ENCODE measurements around the gene CSKMT. TPM values are rescaled to one million over a fixed set of nuclear protein-coding genes. Genes with fewer than 3 reads are reported as not detected.
A peak's percentile ranks its signal among the peaks of the same experiment; 100 is the strongest.

Gene CSKMT
- total RNA-seq, 1 donor from 2014 or later: 4.7 TPM

DNA sequence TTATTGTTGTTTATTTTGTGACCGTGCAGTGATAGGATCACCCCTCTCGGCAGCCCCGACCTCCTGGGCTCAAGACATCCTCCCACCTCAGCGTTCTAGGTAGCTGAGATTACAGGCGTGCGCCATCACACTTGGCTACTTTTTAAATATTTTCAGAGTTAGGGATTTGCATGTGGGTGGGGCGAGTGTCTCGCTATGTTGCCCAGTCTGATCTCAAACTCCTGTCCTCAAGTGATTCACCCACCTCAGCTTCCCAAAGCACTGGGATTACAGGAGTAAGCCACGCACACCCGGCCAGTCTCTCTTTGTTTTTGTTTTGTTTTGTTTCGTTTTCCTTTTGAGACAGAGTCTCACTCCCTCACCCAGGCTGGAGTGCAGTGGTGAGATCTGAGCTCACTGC, 10.8 kb upstream of the CSKMT start:
- peaks cover 11 to 18% (median 12%) of the 10 kb centered on the region in 3 donors for H3K4me1 ChIP-seq (ENCODE audit: control insufficient read depth in 3 of 3, insufficient read depth in 3 of 3, low read length in 3 of 3)
- no peak overlapping the region for H3K9ac ChIP-seq (ENCODE audit: low read depth in 1 of 3, low read length in 3 of 3)
- H3K27me3 ChIP-seq (ENCODE audit: control insufficient read depth in 3 of 3, insufficient read depth in 3 of 3, low read length in 3 of 3): no peaks in the 10 kb centered on the region
- no peak overlapping the region for H3K27ac ChIP-seq (ENCODE audit: low read depth, low read length)
- H3K36me3 ChIP-seq (ENCODE audit: control insufficient read depth in 3 of 3, insufficient read depth in 3 of 3, low read length in 3 of 3): peaks cover 4 to 6% (median 5%) of the 10 kb centered on the region in 3 donors
- no peak overlapping the region for H3K4me3 ChIP-seq (ENCODE audit: low read length in 3 of 3)
- H3K9me3 ChIP-seq (ENCODE audit: control insufficient read depth in 3 of 3, low read length in 3 of 3): no peaks in the 10 kb centered on the region

- no peaks in the 10 kb centered on the region for H3K27me3 ChIP-seq (ENCODE audit: control insufficient read depth in 3 of 3, insufficient read depth in 3 of 3, low read length in 3 of 3)
- H3K4me3 ChIP-seq (ENCODE audit: low read length in 3 of 3): no peak overlapping the region
- H3K4me1 ChIP-seq (ENCODE audit: control insufficient read depth in 3 of 3, insufficient read depth in 3 of 3, low read length in 3 of 3): peaks cover 7 to 14% (median 9%) of the 10 kb centered on the region in 3 donors
Measured at GRCh38 chr11:62656796-62657429, 8.2 kb upstream of the CSKMT start.

GRCh38 chr11:62664405-62665074, 572 bp upstream of the CSKMT start:
- Histone ChIP-seq H3K36me3 (ENCODE audit: control insufficient read depth in 3 of 3, insufficient read depth in 3 of 3, low read length in 3 of 3) (peaks cover 15 to 18% (median 16%) of the 10 kb centered on the region in 3 donors), H3K27me3 (ENCODE audit: control insufficient read depth in 3 of 3, insufficient read depth in 3 of 3, low read length in 3 of 3) (no peaks in the 10 kb centered on the region), H3K4me3 (ENCODE audit: low read length in 3 of 3) (peak overlapping the region; percentile 95 to 98 (median 97)), H3K9ac (ENCODE audit: low read depth in 1 of 3, low read length in 3 of 3) (peak overlapping the region; percentile 91 to 94 (median 93)), H3K27ac (ENCODE audit: low read depth, low read length) (peak overlapping the region; percentile 90), H3K4me1 (ENCODE audit: control insufficient read depth in 3 of 3, insufficient read depth in 3 of 3, low read length in 3 of 3) (peaks cover 18 to 34% (median 30%) of the 10 kb centered on the region in 3 donors), H3K9me3 (ENCODE audit: control insufficient read depth in 3 of 3, low read length in 3 of 3) (no peaks in the 10 kb centered on the region)

More at GRCh38 chr11:62656796-62657429, 8.2 kb upstream of the CSKMT start:
- Histone ChIP-seq H3K9me3 (ENCODE audit: control insufficient read depth in 3 of 3, low read length in 3 of 3) (no peaks in the 10 kb centered on the region), H3K27ac (ENCODE audit: low read depth, low read length) (no peak overlapping the region), H3K36me3 (ENCODE audit: control insufficient read depth in 3 of 3, insufficient read depth in 3 of 3, low read length in 3 of 3) (no peaks in the 10 kb centered on the region), H3K9ac (ENCODE audit: low read depth in 1 of 3, low read length in 3 of 3) (no peak overlapping the region)

DNA sequence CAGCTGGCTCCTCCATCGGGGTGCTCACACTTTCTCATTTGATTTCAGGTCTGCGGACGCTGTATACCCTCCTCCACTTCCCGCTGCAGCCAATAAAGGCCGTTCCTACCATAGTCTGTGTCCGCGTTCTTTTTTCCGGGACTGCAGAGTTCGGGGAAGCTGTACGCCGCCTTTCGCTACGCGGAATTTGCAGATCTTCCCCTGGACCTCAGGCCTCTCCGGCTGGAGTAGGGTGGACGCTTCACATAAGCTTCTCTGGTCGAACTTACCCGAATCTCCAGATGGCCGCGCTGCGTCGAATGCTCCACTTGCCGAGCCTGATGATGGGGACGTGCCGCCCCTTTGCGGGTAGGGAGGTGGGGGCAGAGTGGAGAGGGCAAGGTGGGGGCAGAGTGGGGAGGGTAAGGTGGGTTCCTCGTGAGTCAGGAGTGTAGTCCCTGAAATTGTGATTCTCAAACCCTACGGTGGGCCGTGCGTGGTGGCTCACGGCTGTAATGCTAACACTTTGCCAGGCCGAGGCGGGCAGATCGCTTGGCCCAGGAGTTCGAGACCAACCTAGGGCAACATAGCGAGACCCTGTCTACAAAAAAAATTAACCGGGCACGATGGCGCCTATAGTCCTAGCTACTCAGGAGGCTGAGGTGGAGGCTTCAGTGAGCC, 617 bp downstream of the CSKMT start:
- no peaks in the 10 kb centered on the region for H3K27me3 ChIP-seq (ENCODE audit: control insufficient read depth in 3 of 3, insufficient read depth in 3 of 3, low read length in 3 of 3)
- peak overlapping the region; percentile 95 to 98 (median 97) for H3K4me3 ChIP-seq (ENCODE audit: low read length in 3 of 3)
- H3K9me3 ChIP-seq (ENCODE audit: control insufficient read depth in 3 of 3, low read length in 3 of 3): no peaks in the 10 kb centered on the region
- peak overlapping the region; percentile 90 for H3K27ac ChIP-seq (ENCODE audit: low read depth, low read length)
- peak overlapping the region; percentile 88 to 93 (median 91) for H3K9ac ChIP-seq (ENCODE audit: low read depth in 1 of 3, low read length in 3 of 3)
- peaks cover 28 to 44% (median 40%) of the 10 kb centered on the region in 3 donors for H3K4me1 ChIP-seq (ENCODE audit: control insufficient read depth in 3 of 3, insufficient read depth in 3 of 3, low read length in 3 of 3)
- peaks cover 15 to 18% (median 16%) of the 10 kb centered on the region in 3 donors for H3K36me3 ChIP-seq (ENCODE audit: control insufficient read depth in 3 of 3, insufficient read depth in 3 of 3, low read length in 3 of 3)

DNA sequence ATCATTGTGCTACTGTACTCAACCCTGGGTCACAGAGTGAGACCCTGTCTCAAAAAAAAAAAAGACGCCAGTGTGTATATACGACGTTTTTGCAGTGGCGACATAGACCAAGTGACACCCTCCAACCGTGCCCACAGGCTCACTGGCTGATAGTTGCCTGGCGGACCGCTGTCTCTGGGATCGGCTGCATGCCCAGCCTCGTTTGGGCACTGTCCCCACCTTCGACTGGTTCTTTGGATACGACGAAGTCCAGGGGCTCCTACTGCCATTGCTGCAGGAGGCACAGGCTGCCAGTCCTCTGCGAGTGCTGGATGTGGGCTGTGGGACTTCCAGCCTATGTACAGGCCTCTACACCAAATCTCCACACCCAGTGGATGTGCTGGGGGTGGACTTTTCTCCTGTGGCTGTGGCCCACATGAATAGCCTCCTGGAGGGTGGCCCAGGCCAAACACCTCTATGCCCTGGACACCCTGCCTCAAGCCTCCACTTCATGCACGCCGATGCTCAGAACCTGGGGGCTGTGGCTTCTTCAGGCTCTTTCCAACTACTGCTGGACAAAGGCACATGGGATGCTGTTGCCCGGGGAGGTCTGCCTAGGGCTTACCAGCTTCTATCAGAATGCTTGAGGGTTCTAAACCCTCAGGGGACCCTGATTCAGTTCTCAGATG, 1.3 kb downstream of the CSKMT start:
- Histone ChIP-seq H3K9ac (ENCODE audit: low read depth in 1 of 3, low read length in 3 of 3) (peak overlapping the region; percentile 88 to 93 (median 91)), H3K27me3 (ENCODE audit: control insufficient read depth in 3 of 3, insufficient read depth in 3 of 3, low read length in 3 of 3) (no peaks in the 10 kb centered on the region), H3K27ac (ENCODE audit: low read depth, low read length) (peak overlapping the region; percentile 90), H3K9me3 (ENCODE audit: control insufficient read depth in 3 of 3, low read length in 3 of 3) (no peaks in the 10 kb centered on the region), H3K4me1 (ENCODE audit: control insufficient read depth in 3 of 3, insufficient read depth in 3 of 3, low read length in 3 of 3) (peaks cover 30 to 47% (median 44%) of the 10 kb centered on the region in 3 donors), H3K36me3 (ENCODE audit: control insufficient read depth in 3 of 3, insufficient read depth in 3 of 3, low read length in 3 of 3) (peaks cover 15 to 18% (median 16%) of the 10 kb centered on the region in 3 donors), H3K4me3 (ENCODE audit: low read length in 3 of 3) (peak overlapping the region; percentile 95 to 98 (median 97))

DNA sequence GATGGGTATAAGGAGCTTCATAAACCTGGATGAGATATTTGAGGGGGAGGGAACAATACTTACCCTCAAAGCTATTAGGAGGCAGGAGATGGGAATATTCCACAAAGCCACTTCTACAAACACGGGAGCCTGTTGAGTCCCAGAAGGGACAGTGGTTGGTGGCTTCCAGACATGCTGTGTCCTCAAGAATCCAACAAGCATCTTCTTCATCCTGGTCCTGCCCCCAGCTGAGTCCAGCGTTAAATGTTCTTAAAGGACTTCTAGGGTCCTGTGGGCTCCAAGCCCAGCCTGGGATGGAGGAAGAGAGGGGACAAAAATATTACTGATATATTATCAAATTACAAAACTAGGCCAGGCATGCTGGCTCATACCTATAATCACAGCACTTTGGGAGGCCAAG, 2.3 kb downstream of the CSKMT start:
- Histone ChIP-seq H3K9me3 (ENCODE audit: control insufficient read depth in 3 of 3, low read length in 3 of 3) (no peaks in the 10 kb centered on the region), H3K9ac (ENCODE audit: low read depth in 1 of 3, low read length in 3 of 3) (peak overlapping the region in 2 of 3 donors; percentile 9 to 88), H3K27me3 (ENCODE audit: control insufficient read depth in 3 of 3, insufficient read depth in 3 of 3, low read length in 3 of 3) (no peaks in the 10 kb centered on the region), H3K27ac (ENCODE audit: low read depth, low read length) (no peak overlapping the region), H3K4me3 (ENCODE audit: low read length in 3 of 3) (no peak overlapping the region), H3K36me3 (ENCODE audit: control insufficient read depth in 3 of 3, insufficient read depth in 3 of 3, low read length in 3 of 3) (peaks cover 15 to 17% (median 16%) of the 10 kb centered on the region in 3 donors), H3K4me1 (ENCODE audit: control insufficient read depth in 3 of 3, insufficient read depth in 3 of 3, low read length in 3 of 3) (peaks cover 34 to 52% (median 49%) of the 10 kb centered on the region in 3 donors)

DNA sequence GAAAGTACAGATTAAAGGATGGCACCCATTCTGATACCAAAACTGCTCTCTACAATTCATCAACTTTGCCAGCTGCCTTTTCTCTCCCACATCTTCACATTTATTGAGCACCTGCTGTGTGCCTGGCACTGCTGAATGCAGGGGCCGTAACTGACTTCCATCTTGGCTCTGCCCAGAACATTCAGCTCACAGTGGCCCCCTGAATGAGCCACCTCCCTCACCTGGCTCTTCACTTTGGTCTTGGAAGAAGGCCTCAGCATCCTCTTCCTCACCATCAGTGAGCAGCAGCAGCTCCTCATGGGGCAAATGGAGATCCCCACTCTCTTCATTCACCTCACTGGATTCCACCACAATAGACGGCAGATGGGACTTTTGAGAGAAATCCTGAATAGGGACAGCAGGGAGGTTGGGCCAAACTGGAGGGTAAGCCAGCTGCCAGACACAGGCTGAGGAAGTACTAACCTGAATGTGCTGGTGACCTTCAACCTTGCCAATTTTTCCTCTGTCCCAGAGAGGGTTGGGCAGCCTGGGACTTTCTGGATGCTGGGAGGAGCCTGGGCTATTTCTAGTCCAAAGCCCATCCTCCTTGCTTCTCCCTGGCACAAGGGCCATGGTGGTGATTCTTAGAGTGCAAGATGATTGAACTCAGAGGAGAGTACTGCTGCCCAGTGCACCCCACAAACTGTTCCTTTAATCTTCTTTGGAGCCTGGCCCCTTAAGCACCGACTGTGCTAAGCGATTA, 4.5 kb downstream of the CSKMT start:
- Histone ChIP-seq H3K4me1 (ENCODE audit: control insufficient read depth in 3 of 3, insufficient read depth in 3 of 3, low read length in 3 of 3) (peaks cover 42 to 58% (median 51%) of the 10 kb centered on the region in 3 donors), H3K27ac (ENCODE audit: low read depth, low read length) (no peak overlapping the region), H3K27me3 (ENCODE audit: control insufficient read depth in 3 of 3, insufficient read depth in 3 of 3, low read length in 3 of 3) (no peaks in the 10 kb centered on the region), H3K4me3 (ENCODE audit: low read length in 3 of 3) (no peak overlapping the region), H3K9ac (ENCODE audit: low read depth in 1 of 3, low read length in 3 of 3) (peak overlapping the region in 2 of 3 donors; percentile 45 to 47), H3K36me3 (ENCODE audit: control insufficient read depth in 3 of 3, insufficient read depth in 3 of 3, low read length in 3 of 3) (peaks cover 14 to 22% (median 17%) of the 10 kb centered on the region in 3 donors), H3K9me3 (ENCODE audit: control insufficient read depth in 3 of 3, low read length in 3 of 3) (no peaks in the 10 kb centered on the region)

- Histone ChIP-seq H3K4me3 (ENCODE audit: low read length in 3 of 3) (peak overlapping the region; percentile 92 to 97 (median 95)), H3K9ac (ENCODE audit: low read depth in 1 of 3, low read length in 3 of 3) (peak overlapping the region; percentile 82 to 97 (median 96)), H3K9me3 (ENCODE audit: control insufficient read depth in 3 of 3, low read length in 3 of 3) (no peaks in the 10 kb centered on the region), H3K36me3 (ENCODE audit: control insufficient read depth in 3 of 3, insufficient read depth in 3 of 3, low read length in 3 of 3) (peaks cover 12 to 24% (median 23%) of the 10 kb centered on the region in 3 donors), H3K27me3 (ENCODE audit: control insufficient read depth in 3 of 3, insufficient read depth in 3 of 3, low read length in 3 of 3) (no peaks in the 10 kb centered on the region), H3K27ac (ENCODE audit: low read depth, low read length) (peak overlapping the region; percentile 86), H3K4me1 (ENCODE audit: control insufficient read depth in 3 of 3, insufficient read depth in 3 of 3, low read length in 3 of 3) (peaks cover 38 to 49% (median 48%) of the 10 kb centered on the region in 3 donors)
Measured at GRCh38 chr11:62671236-62671607, 6.1 kb downstream of the CSKMT start.

Data from skeletal muscle tissue (tissue), 4 donors.